NCI-H1417 (cell line): ENCODE data around the gene VAMP5.
"Not testable (repeated sequence)": the region's sequence is repeated elsewhere in the genome, so short reads cannot be mapped to it uniquely, and the experiment has no call there.

ENCODE experiments used
- DNase-seq, 3 experiments: peaks; one replicate each; lab custom pipeline; 2025; lab: John Stamatoyannopoulos, UW

Gene VAMP5

GRCh38 chr2:85584354-85584856, at the start of gene VAMP5:
Gene VAMP5, plus strand, starts transcription at chr2:85584431. Its CDS starts 60 bp downstream, at chr2:85584491.
- no peak for DNase-seq

- no peak for DNase-seq
These were observed 49.4 kb upstream of the VAMP5 start for GRCh38 chr2:85534881-85535280.

GRCh38 chr2:85536479-85536878, 47.8 kb upstream of the VAMP5 start:
- DNase-seq = no peak

- peak; percentile 64 to 81 (median 69) for DNase-seq
These were observed 46.4 kb upstream of the VAMP5 start for GRCh38 chr2:85537600-85538506.

GRCh38 chr2:85538507-85539360, 45.5 kb upstream of the VAMP5 start, which contains the start of gene MAT2A:
Gene MAT2A, plus strand, starts transcription at chr2:85539168. Its CDS starts 120 bp downstream, at chr2:85539288.
- DNase-seq = peak; percentile 90 to 96 (median 92)

GRCh38 chr2:85539361-85540132, 44.7 kb upstream of the VAMP5 start:
- DNase-seq = peak; percentile 51 to 74 (median 66)

- DNase-seq = peak in 1 of 3 experiments; percentile 46
These were observed 44.0 kb upstream of the VAMP5 start for GRCh38 chr2:85540133-85540648.

GRCh38 chr2:85541262-85541661, 43.0 kb upstream of the VAMP5 start:
- DNase-seq = no peak

GRCh38 chr2:85541753-85542457, 42.3 kb upstream of the VAMP5 start:
- peak in 1 of 3 experiments; percentile 9 for DNase-seq

GRCh38 chr2:85542777-85543176, 41.5 kb upstream of the VAMP5 start:
- DNase-seq = no peak

- peak; percentile 31 to 84 (median 44) for DNase-seq
These were observed 40.0 kb upstream of the VAMP5 start for GRCh38 chr2:85544254-85544691.

GRCh38 chr2:85544915-85545779, 39.1 kb upstream of the VAMP5 start:
- not testable (repeated sequence) for DNase-seq

GRCh38 chr2:85545780-85546240, 38.4 kb upstream of the VAMP5 start:
- no peak for DNase-seq

- no peak for DNase-seq
These were observed 37.0 kb upstream of the VAMP5 start for GRCh38 chr2:85547089-85547858.

- no peak for DNase-seq
These were observed 36.2 kb upstream of the VAMP5 start for GRCh38 chr2:85547859-85548607.

- no peak for DNase-seq
These were observed 35.7 kb upstream of the VAMP5 start for GRCh38 chr2:85548608-85548900.

- DNase-seq = no peak
These were observed 35.1 kb upstream of the VAMP5 start for GRCh38 chr2:85549095-85549494.

GRCh38 chr2:85549826-85550225, 34.4 kb upstream of the VAMP5 start:
- DNase-seq = no peak
